Esophagus muscularis mucosa (tissue), 3 donors: Measurements from ENCODE around the gene IGF1R.

Experiments
- CTCF ChIP-seq, 3 experiments: fragments of 200-600 bp in 2 of 3; fragments of 450-650 bp in 1 of 3; sonication (generic) in 2 of 3; IDR thresholded peaks; one replicate each; pipeline ENCODE4 v1.5.1; 2017 to 2019; ENCODE audit warnings: antibody characterized with exemption in 3 of 3, mild to moderate bottlenecking in 2 of 3, moderate library complexity in 1 of 3
- POLR2AphosphoS5 ChIP-seq, 2 donors: sonication (generic); formaldehyde crosslinking; IDR thresholded peaks; one replicate each; pipeline ENCODE4 v1.6.1; 2017; ENCODE audit warnings: antibody characterized with exemption in 2 of 2

- TF ChIP-seq POLR2AphosphoS5 (IDR thresholded peaks at IDR 0.05) (no peak), CTCF (IDR thresholded peaks at IDR 0.05) (no peak)
These were observed 139.8 kb downstream of the IGF1R start for GRCh38 chr15:98787936-98788757.
